Raji (cell line): Measurements from ENCODE around the gene CACNA2D2.
A peak's percentile ranks its signal among the peaks of the same experiment; 100 is the strongest.

Source experiments
- POLR2A ChIP-seq: IDR thresholded peaks from 2 replicates; pipeline ENCODE4 v1.6.1; 2011; ENCODE audit warnings: low read depth, low read length, control low read depth; ENCODE audit not compliant: insufficient read depth

The CACNA2D2 gene

DNA sequence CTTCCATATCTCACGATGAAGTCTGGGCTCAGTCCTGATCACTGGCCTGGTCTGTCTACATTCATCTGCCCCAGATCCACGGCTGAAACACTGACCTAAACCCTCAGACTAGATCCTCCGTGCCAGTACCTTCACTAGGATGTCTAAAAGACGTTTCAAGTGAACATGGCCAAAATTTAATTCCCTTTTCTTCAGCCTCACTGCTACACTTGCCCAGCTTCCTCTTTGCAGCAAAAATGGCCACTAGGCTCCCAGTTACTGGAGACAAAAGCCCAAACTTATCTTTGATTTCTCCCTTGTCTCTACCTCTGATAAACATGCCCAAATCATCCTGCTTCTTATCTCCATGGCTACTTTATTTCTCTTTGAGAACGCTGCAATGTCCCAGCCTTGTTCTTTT is 164.5 kb downstream of the CACNA2D2 start:
- TF ChIP-seq POLR2A = no peak

- TF ChIP-seq POLR2A = peak; percentile 83
Observed at GRCh38 chr3:50337175-50337861, 166.1 kb downstream of the CACNA2D2 start.

GRCh38 chr3:50336452-50337174 is 166.8 kb downstream of the CACNA2D2 start:
- TF ChIP-seq POLR2A = no peak

GRCh38 chr3:50334339-50335075 is 168.9 kb downstream of the CACNA2D2 start:
- no peak for TF ChIP-seq POLR2A

DNA sequence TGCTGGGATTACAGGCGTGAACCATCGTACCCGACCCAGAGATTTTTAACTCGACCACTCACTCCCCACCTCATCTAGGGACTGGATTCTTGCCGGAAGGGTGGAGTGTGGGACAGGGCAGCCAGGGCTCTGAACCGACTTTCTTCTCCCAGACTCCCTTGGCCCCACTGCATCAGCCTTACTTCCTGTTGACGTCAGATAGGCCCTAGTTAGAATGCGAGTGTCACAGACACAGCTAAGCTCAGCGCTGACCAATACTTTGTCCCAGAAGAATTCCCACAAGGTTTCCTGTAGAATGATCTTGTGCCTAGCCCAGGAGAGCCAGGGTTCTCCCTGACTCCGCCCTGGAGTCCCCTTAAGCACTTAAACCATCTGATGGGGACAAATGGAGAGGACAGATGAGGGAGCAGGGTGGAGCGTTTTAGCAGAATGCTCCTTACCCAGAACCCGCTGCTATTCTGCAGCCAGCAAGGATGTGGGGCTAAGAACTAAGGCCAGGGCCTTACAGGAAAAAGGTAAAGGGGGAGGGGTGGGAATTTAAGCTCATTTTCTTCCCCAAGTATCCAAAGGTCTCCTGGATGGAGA is 169.6 kb downstream of the CACNA2D2 start:
- no peak for TF ChIP-seq POLR2A

DNA sequence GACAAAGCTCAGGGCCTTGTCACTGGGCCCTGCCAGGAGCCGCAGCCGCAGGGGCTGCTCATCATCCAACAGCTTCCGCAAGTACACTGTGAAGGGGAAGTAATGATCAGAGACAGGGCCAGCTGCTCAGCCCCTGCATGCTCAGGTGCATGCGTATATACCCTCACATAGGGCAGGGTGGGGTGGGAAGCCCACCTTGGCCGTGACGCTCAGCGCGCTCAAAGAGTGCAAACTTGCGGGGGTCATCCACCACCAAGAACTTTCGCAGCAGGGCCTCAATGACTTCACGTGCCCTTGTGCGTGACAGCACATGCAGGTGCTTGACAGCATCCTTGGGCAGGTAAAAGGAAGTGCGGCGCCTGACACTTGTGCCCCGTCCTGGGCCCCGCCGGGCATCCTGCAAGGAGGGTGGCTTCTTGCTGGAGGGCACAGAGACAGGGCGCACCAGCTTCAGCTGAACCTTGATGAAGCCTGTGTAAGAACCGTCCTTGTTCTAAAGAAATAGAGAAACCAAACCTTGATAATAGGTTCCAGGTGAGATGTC is 172.0 kb downstream of the CACNA2D2 start:
- no peak for TF ChIP-seq POLR2A

DNA sequence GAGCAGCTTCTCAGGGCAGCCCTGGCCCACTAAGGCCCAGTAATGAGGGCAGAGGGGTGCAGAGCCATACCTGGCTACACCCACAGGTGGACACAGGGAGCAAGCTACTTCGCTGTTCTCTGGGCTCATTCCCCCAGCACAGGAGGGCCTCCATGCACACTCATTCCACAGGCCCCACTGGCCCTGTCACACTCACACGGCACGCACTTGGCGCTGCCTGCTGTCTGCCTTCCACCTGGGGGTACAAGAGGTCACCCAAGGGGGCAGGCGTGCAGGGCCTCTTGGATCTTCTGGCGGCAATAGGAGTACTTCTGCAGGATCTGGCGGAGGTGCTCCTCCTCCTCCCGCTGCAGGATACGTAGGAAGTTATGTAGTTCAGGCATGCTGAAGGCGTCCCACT is 173.1 kb downstream of the CACNA2D2 start:
- TF ChIP-seq POLR2A = no peak

DNA sequence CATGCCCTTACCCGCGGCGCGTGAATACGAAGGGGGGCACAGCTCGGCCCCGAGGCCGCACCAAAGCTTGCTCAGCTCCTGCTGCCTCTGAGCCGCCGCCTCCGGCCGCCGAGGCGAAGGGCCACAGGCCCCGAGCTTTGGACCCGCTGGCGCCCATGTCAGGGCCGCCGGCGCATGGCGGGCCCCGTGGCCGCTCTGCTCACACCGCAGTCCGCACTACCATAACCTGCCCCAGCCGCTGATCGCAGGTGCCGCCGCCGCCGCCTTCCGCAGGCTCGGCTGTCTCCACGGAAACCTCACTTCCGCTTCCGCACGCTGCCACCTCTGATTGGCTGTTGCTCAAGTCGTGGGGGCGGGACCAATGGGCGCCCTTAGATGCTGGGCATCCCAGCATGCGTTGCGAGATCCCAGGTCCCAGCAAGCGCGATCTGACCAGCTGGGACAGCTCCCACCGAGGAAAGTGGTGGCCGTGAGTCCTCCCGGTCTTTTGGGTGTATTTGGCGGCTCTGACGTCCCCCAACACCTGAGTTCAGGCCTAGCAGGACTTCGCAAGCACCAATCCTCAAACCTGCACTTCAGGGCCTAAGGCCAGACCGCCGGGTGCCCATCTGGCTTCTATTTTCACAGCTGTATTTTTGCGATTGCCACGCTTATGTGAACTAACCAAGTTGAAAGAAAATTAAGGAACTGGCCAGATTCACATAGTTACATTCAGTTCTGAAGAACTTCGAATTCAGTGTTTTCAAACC is 175.3 kb downstream of the CACNA2D2 start, which contains the start of gene TUSC2:
Gene TUSC2 (minus strand): TSS at position 281 of the 749 bp plus-strand sequence. CDS start 124 bp downstream, at position 157.
- peak; percentile 80 for TF ChIP-seq POLR2A

- no peak for TF ChIP-seq POLR2A
Observed at GRCh38 chr3:50327129-50327528, 176.3 kb downstream of the CACNA2D2 start.

GRCh38 chr3:50326182-50326541 is 177.3 kb downstream of the CACNA2D2 start:
- no peak for TF ChIP-seq POLR2A

GRCh38 chr3:50325497-50326181 is 177.8 kb downstream of the CACNA2D2 start:
- no peak for TF ChIP-seq POLR2A

DNA sequence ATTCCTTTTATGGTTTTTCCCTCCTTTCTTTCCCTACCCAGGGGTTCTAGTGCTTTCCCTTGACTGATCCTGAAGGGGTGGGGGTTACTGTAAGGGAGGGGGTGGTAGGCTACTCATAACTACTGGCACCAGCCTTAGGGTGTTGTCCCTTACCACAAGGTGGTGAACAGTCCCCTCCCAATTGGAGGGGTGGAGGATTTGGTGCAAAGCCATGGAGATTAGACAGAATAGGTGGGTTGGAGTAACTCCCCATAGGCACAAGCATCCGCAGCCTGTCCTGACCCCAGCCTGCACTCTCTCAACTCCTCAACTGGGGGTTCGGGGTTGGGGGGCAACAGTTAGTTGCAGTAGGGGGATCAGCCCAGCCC is 178.3 kb downstream of the CACNA2D2 start:
- TF ChIP-seq POLR2A = no peak

- no peak for TF ChIP-seq POLR2A
Observed at GRCh38 chr3:50324351-50325112, 178.9 kb downstream of the CACNA2D2 start.
